K562 (cell line): ENCODE measurements around the gene RRAS. TPM values are rescaled to one million over a fixed set of nuclear protein-coding genes. Genes with fewer than 3 reads are reported as not detected.
A peak's percentile ranks its signal among the peaks of the same experiment; 100 is the strongest.

Experiments used
- BCL6 ChIP-seq: fragments of 250-450 bp; sonication (Bioruptor Pico); IDR thresholded peaks from 2 replicates; pipeline ENCODE4 v1.4.0; 2020
- CCAR2 ChIP-seq: fragments of 200-400 bp; formaldehyde crosslinking; IDR thresholded peaks from 2 replicates; pipeline ENCODE4 v1.6.1; 2017; ENCODE audit warnings: mild to moderate bottlenecking, low read depth, low read length
- NFXL1 ChIP-seq: fragments of 450-650 bp; formaldehyde crosslinking; IDR thresholded peaks from 2 replicates; pipeline ENCODE4 v1.4.0; 2021; ENCODE audit warnings: mild to moderate bottlenecking
- SP2 ChIP-seq: IDR thresholded peaks from 2 replicates; pipeline ENCODE4 v1.6.1; 2011; ENCODE audit warnings: mild to moderate bottlenecking, low read depth, low read length, moderate library complexity; ENCODE audit not compliant: poor library complexity, severe bottlenecking; ENCODE audit errors: extremely low read depth
- SUPT5H ChIP-seq: fragments of 450-650 bp; IDR thresholded peaks from 2 replicates; pipeline ENCODE4 v1.6.1; 2016
- TFAP4 ChIP-seq: sonication (generic); formaldehyde crosslinking; IDR thresholded peaks from 2 replicates; pipeline ENCODE4 v1.8.0; 2022; ENCODE audit warnings: missing genetic modification reagents, mild to moderate bottlenecking, moderate library complexity, borderline replicate concordance
- ZFP36 ChIP-seq: fragments of 150-350 bp; IDR thresholded peaks from 2 replicates; pipeline ENCODE4 v1.6.1; 2018; ENCODE audit warnings: low read length, low read depth; ENCODE audit not compliant: partially characterized antibody
- ZKSCAN1 ChIP-seq: fragments of 150-350 bp; IDR thresholded peaks from 2 replicates; pipeline ENCODE4 v1.6.1; 2016; ENCODE audit warnings: low read depth, low read length
- ZNF184 ChIP-seq: sonication (generic); formaldehyde crosslinking; IDR thresholded peaks from 2 replicates; pipeline ENCODE4 v1.5.0; 2020; ENCODE audit warnings: missing genetic modification reagents
- ZNF445 ChIP-seq: fragments of 250-450 bp; sonication (Bioruptor Pico); IDR thresholded peaks from 2 replicates; pipeline ENCODE4 v1.4.0; 2020; ENCODE audit warnings: low read depth, mild to moderate bottlenecking, moderate library complexity
- polyA plus RNA-seq, 8 experiments: library from polyadenylated mRNA; depleted of rRNA in 4 of 8; stranded (reverse) in 5 of 8; unstranded in 3 of 8; fragments of >200 nt; fragmentation: Nextera tagmentation in 2 of 8; fragmentation: Illumina TruSeq in 1 of 8; extraction: Ambion mirVana in 2 of 8; extraction: Trizol in 1 of 8; gene quantifications; 2 replicates each; pipeline versions ENCODE4 v1.2.1 to v1.2.3, GENCODE V29; 2011 to 2014; ENCODE audit warnings: inconsistent platforms in 1 of 8, missing spikeins in 1 of 8
- total RNA-seq, 7 experiments: library from RNA; depleted of rRNA in 6 of 7; stranded (reverse); fragments of >200 nt in 6 of 7; fragmentation: Illumina TruSeq in 2 of 7; extraction: Trizol in 2 of 7; gene quantifications; 2 replicates each; pipeline versions ENCODE4 v1.2.1 to v1.2.3, GENCODE V29; 2011 to 2021; ENCODE audit warnings: low replicate concordance in 1 of 7
- TF ChIP-seq, protein P1 (sequence below), 2 experiments: fragments of 450-650 bp in 1 of 2; IDR thresholded peaks; 2 replicates each; pipeline ENCODE4 v1.6.1; 2011 to 2017; ENCODE audit warnings: low read depth in 2 of 2, antibody characterized with exemption in 1 of 2, borderline replicate concordance in 1 of 2, low read length in 1 of 2, mild to moderate bottlenecking in 1 of 2, mixed read lengths in 1 of 2; ENCODE audit not compliant: control insufficient read depth in 1 of 2
- TF ChIP-seq, protein P2 (sequence below): fragments of 250-450 bp; sonication (Bioruptor Pico); IDR thresholded peaks from 2 replicates; pipeline ENCODE4 v1.5.0; 2021; ENCODE audit warnings: mild to moderate bottlenecking, moderate library complexity
- TF ChIP-seq, protein P3 (sequence below): fragments of 250-450 bp; sonication (Bioruptor Pico); IDR thresholded peaks from 2 replicates; pipeline ENCODE4 v1.4.0; 2020

RRAS gene
- total and polyA plus RNA-seq, 9 of the 15 experiments (the other 6 are each of a cell fraction or from before 2014, with no cell fraction given): 0.70 to 17.3 (median 8.2) TPM

GRCh38 chr19:49665351-49666119 lies 25.6 kb upstream of the RRAS start, which contains the start of the genes BCL2L12 and IRF3 (continued):
- TF ChIP-seq, protein P1, sequence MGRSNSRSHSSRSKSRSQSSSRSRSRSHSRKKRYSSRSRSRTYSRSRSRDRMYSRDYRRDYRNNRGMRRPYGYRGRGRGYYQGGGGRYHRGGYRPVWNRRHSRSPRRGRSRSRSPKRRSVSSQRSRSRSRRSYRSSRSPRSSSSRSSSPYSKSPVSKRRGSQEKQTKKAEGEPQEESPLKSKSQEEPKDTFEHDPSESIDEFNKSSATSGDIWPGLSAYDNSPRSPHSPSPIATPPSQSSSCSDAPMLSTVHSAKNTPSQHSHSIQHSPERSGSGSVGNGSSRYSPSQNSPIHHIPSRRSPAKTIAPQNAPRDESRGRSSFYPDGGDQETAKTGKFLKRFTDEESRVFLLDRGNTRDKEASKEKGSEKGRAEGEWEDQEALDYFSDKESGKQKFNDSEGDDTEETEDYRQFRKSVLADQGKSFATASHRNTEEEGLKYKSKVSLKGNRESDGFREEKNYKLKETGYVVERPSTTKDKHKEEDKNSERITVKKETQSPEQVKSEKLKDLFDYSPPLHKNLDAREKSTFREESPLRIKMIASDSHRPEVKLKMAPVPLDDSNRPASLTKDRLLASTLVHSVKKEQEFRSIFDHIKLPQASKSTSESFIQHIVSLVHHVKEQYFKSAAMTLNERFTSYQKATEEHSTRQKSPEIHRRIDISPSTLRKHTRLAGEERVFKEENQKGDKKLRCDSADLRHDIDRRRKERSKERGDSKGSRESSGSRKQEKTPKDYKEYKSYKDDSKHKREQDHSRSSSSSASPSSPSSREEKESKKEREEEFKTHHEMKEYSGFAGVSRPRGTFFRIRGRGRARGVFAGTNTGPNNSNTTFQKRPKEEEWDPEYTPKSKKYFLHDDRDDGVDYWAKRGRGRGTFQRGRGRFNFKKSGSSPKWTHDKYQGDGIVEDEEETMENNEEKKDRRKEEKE (IDR thresholded peaks at IDR 0.05; ENCODE audit: borderline replicate concordance in 1 of 2, control insufficient read depth in 1 of 2, low read depth in 2 of 2, low read length in 1 of 2): 0 out of 4 replicates have a peak, but pooled peaks of 1 of the 2 experiments have one; percentile 33
- TF ChIP-seq NFXL1 (CRISPR knock-in tag) (no peak), ZNF445 (CRISPR knock-in tag) (no peak), SUPT5H (peak; percentile 89), ZFP36 (peak; percentile 90), SP2 (no peak), BCL6 (CRISPR knock-in tag) (no peak), ZNF184 (CRISPR knock-in tag) (no peak), ZKSCAN1 (peak; percentile 26; the same call in 1 of the 2 replicates), CCAR2 (no peak), TFAP4 (CRISPR knock-in tag) (peak; percentile 89)
- TF ChIP-seq, protein P2, sequence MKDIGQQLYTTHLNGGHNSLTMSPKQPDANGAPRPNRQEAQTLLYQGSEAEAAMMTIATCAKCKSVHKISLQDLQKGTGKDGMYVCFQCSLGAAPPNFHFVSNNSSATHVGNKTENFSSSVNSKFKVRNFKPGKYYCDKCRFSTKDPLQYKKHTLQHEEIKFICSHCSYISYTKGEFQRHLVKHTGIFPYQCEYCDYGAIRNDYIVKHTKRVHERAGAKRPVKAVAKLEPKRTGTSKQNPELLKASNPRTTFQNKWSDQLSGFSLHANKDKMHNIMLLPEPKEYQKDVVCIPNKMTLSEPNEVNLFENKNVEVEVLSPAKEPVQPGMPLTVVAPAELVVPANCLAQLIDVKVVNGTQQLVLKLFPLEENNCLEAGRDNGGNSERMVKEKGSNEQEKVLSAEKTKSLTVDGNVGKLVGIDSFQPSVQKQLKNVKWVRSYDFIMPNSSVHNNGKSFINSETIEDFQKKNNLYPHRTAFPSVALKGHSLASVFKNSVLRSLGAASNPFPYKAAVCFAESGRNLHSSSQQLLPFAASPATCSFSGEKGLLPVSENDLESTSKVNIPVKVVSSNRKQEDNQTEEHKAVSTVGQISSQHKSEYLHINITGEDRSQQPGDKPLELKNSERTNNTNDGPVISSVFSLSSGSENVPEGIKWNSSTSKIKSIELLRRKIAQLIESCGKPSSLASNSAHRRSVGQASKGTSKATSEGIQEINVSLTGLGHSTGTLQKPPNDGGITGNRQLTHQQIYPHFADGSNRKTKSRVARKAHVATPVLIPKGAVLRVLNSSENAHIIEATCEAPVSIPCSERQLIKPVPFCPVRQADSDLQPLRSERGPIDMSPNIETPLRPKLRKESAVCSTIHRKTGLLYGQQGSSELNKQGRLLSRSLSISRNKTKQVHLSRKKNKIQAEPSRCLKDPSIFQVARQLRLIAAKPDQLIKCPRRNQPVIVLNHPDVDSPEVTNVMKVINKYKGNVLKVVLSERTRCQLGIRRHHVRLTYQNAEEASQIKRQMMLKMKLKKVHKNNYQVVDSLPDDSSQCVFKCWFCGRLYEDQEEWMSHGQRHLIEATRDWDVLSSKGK (CRISPR knock-in tag): no peak
- TF ChIP-seq, protein P3, sequence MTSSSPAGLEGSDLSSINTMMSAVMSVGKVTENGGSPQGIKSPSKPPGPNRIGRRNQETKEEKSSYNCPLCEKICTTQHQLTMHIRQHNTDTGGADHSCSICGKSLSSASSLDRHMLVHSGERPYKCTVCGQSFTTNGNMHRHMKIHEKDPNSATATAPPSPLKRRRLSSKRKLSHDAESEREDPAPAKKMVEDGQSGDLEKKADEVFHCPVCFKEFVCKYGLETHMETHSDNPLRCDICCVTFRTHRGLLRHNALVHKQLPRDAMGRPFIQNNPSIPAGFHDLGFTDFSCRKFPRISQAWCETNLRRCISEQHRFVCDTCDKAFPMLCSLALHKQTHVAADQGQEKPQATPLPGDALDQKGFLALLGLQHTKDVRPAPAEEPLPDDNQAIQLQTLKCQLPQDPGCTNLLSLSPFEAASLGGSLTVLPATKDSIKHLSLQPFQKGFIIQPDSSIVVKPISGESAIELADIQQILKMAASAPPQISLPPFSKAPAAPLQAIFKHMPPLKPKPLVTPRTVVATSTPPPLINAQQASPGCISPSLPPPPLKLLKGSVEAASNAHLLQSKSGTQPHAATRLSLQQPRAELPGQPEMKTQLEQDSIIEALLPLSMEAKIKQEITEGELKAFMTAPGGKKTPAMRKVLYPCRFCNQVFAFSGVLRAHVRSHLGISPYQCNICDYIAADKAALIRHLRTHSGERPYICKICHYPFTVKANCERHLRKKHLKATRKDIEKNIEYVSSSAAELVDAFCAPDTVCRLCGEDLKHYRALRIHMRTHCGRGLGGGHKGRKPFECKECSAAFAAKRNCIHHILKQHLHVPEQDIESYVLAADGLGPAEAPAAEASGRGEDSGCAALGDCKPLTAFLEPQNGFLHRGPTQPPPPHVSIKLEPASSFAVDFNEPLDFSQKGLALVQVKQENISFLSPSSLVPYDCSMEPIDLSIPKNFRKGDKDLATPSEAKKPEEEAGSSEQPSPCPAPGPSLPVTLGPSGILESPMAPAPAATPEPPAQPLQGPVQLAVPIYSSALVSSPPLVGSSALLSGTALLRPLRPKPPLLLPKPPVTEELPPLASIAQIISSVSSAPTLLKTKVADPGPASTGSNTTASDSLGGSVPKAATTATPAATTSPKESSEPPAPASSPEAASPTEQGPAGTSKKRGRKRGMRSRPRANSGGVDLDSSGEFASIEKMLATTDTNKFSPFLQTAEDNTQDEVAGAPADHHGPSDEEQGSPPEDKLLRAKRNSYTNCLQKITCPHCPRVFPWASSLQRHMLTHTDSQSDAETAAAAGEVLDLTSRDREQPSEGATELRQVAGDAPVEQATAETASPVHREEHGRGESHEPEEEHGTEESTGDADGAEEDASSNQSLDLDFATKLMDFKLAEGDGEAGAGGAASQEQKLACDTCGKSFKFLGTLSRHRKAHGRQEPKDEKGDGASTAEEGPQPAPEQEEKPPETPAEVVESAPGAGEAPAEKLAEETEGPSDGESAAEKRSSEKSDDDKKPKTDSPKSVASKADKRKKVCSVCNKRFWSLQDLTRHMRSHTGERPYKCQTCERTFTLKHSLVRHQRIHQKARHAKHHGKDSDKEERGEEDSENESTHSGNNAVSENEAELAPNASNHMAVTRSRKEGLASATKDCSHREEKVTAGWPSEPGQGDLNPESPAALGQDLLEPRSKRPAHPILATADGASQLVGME (CRISPR knock-in tag): no peak
